Stimulated activated CD4-positive, alpha-beta T cell treated with anti-CD3 and anti-CD28 coated beads, Interleukin-15, amount 100 ng/mL, for 48 hours (primary cell): ENCODE results near the gene OR52N4.
"Not testable (repeated sequence)": the region's sequence is repeated elsewhere in the genome, so short reads cannot be mapped to it uniquely, and the experiment has no call there.

Experiments
- DNase-seq, 2 donors: peaks; one replicate each; pipeline ENCODE4 v3.0.0-alpha.2; 2020; ENCODE audit warnings: low read depth in 2 of 2

The OR52N4 gene

GRCh38 chr11:5753943-5754342, at the start of gene OR52N4:
Gene OR52N4 (plus strand): TSS chr11:5754243. CDS start chr11:5754741, 498 bp downstream.
- no peak for DNase-seq

GRCh38 chr11:5705688-5706087, 48.4 kb upstream of the OR52N4 start:
- DNase-seq = no peak

GRCh38 chr11:5712507-5712906, 41.5 kb upstream of the OR52N4 start:
- no peak for DNase-seq

- DNase-seq = no peak
These were observed 40.3 kb upstream of the OR52N4 start for GRCh38 chr11:5713695-5714094.

- not testable (repeated sequence) for DNase-seq
These were observed 37.5 kb upstream of the OR52N4 start for GRCh38 chr11:5716518-5716917.

- no peak for DNase-seq
These were observed 34.1 kb upstream of the OR52N4 start for GRCh38 chr11:5719703-5720495.

GRCh38 chr11:5722622-5723021, 31.4 kb upstream of the OR52N4 start:
- no peak for DNase-seq

- no peak for DNase-seq
These were observed 27.7 kb upstream of the OR52N4 start for GRCh38 chr11:5726351-5726750.

GRCh38 chr11:5727691-5728090, 26.4 kb upstream of the OR52N4 start:
- DNase-seq = no peak

- no peak for DNase-seq
These were observed 17.6 kb upstream of the OR52N4 start, which contains the start of gene OR56B1 for GRCh38 chr11:5736396-5736795. Gene OR56B1 (plus strand): TSS chr11:5736448. CDS start chr11:5736517, 69 bp downstream.

GRCh38 chr11:5737091-5737490, 17.0 kb upstream of the OR52N4 start:
- no peak for DNase-seq

GRCh38 chr11:5737670-5738392, 16.2 kb upstream of the OR52N4 start:
- no peak for DNase-seq

- no peak for DNase-seq
These were observed 15.6 kb upstream of the OR52N4 start for GRCh38 chr11:5738431-5738830.

- no peak for DNase-seq
These were observed 7.4 kb upstream of the OR52N4 start for GRCh38 chr11:5746614-5747013.

GRCh38 chr11:5749836-5750235, 4.2 kb upstream of the OR52N4 start:
- DNase-seq = no peak

- no peak for DNase-seq
These were observed 13.0 kb downstream of the OR52N4 start for GRCh38 chr11:5767056-5767455.

GRCh38 chr11:5783255-5783654, 29.2 kb downstream of the OR52N4 start, which contains the start of gene OR52N5:
Gene OR52N5 (minus strand): TSS chr11:5783355. CDS start chr11:5778634, 4,721 bp downstream.
- DNase-seq = no peak

GRCh38 chr11:5791165-5791564, 37.1 kb downstream of the OR52N4 start, which contains the start of gene OR52N1:
Gene OR52N1 (minus strand): TSS chr11:5791265. CDS start chr11:5788816, 2,449 bp downstream.
- no peak for DNase-seq

GRCh38 chr11:5796541-5796940, 42.5 kb downstream of the OR52N4 start:
- DNase-seq = no peak

- DNase-seq = no peak
These were observed 49.9 kb downstream of the OR52N4 start for GRCh38 chr11:5803982-5804381.
